HepG2 (cell line): ENCODE data around the gene TOB1. TPM values are rescaled to one million over a fixed set of nuclear protein-coding genes. Genes with fewer than 3 reads are reported as not detected.
A peak's percentile ranks its signal among the peaks of the same experiment; 100 is the strongest.

ENCODE experiments used
- ATF2 ChIP-seq: sonication (generic); formaldehyde crosslinking; IDR thresholded peaks from 2 replicates; pipeline ENCODE4 v1.4.0; 2020; ENCODE audit warnings: missing genetic modification reagents
- BORCS8-MEF2B ChIP-seq: sonication (generic); formaldehyde crosslinking; IDR thresholded peaks from 2 replicates; pipeline ENCODE4 v1.8.0; 2022; ENCODE audit warnings: mild to moderate bottlenecking, missing genetic modification reagents
- ETV5 ChIP-seq: IDR thresholded peaks from 2 replicates; pipeline ENCODE4 v1.6.1; 2018; ENCODE audit warnings: missing biosample characterization, missing genetic modification reagents, inconsistent platforms, borderline replicate concordance
- HNF1A ChIP-seq, 2 experiments: sonication (generic) in 1 of 2; formaldehyde crosslinking in 1 of 2; IDR thresholded peaks; 2 replicates each; pipeline versions ENCODE4 v1.4.0 to v1.6.1; 2016 to 2020; ENCODE audit warnings: borderline replicate concordance in 1 of 2, low read depth in 1 of 2, mild to moderate bottlenecking in 1 of 2, missing genetic modification reagents in 1 of 2
- HOXA9 ChIP-seq: sonication (generic); formaldehyde crosslinking; IDR thresholded peaks from 2 replicates; pipeline ENCODE4 v1.8.1; 2022; ENCODE audit warnings: missing genetic modification reagents, mild to moderate bottlenecking, moderate library complexity, borderline replicate concordance
- MIXL1 ChIP-seq: IDR thresholded peaks from 2 replicates; pipeline ENCODE4 v1.6.1; 2016
- PRPF4 ChIP-seq: fragments of 200-400 bp; formaldehyde crosslinking; IDR thresholded peaks from 2 replicates; pipeline ENCODE4 v1.6.1; 2016; ENCODE audit warnings: low read length, low read depth; ENCODE audit not compliant: poor library complexity, severe bottlenecking
- RELA ChIP-seq: sonication (generic); formaldehyde crosslinking; IDR thresholded peaks from 2 replicates; pipeline ENCODE4 v1.4.0; 2020; ENCODE audit warnings: missing genetic modification reagents
- RXRB ChIP-seq: IDR thresholded peaks from 2 replicates; pipeline ENCODE4 v1.6.1; 2016; ENCODE audit warnings: borderline replicate concordance, missing genetic modification reagents, missing compliant biosample characterization
- SRY ChIP-seq: sonication (generic); formaldehyde crosslinking; IDR thresholded peaks from 2 replicates; pipeline ENCODE4 v1.8.0; 2022; ENCODE audit warnings: mild to moderate bottlenecking, missing genetic modification reagents
- TAF1 ChIP-seq: sonication (generic); formaldehyde crosslinking; IDR thresholded peaks from 2 replicates; pipeline ENCODE4 v1.4.0; 2020; ENCODE audit warnings: missing genetic modification reagents
- TARDBP ChIP-seq: sonication (generic); formaldehyde crosslinking; IDR thresholded peaks from 2 replicates; pipeline ENCODE4 v1.8.0; 2022; ENCODE audit warnings: mild to moderate bottlenecking, missing genetic modification reagents
- TEAD3 ChIP-seq: optimal IDR thresholded peaks from 2 replicates; pipeline ENCODE3; 2016; ENCODE audit warnings: borderline replicate concordance
- ZFP62 ChIP-seq: sonication (generic); formaldehyde crosslinking; IDR thresholded peaks from 2 replicates; pipeline ENCODE4 v1.4.0; 2020; ENCODE audit warnings: missing genetic modification reagents
- ZIK1 ChIP-seq: sonication (generic); formaldehyde crosslinking; IDR thresholded peaks from 2 replicates; pipeline ENCODE4 v1.5.0; 2020; ENCODE audit warnings: mild to moderate bottlenecking, low read depth, missing genetic modification reagents, borderline replicate concordance
- ZNF142 ChIP-seq: sonication (generic); formaldehyde crosslinking; IDR thresholded peaks from 2 replicates; pipeline ENCODE4 v1.4.0; 2020; ENCODE audit warnings: missing genetic modification reagents
- ZNF788 ChIP-seq: sonication (generic); formaldehyde crosslinking; IDR thresholded peaks from 2 replicates; pipeline ENCODE4 v1.5.0; 2020; ENCODE audit warnings: mild to moderate bottlenecking, missing genetic modification reagents, borderline replicate concordance
- polyA plus RNA-seq, 8 experiments: library from polyadenylated mRNA; depleted of rRNA in 3 of 8; stranded (reverse) in 7 of 8; unstranded in 1 of 8; fragments of >200 nt; fragmentation: Illumina TruSeq in 4 of 8; extraction: Trizol in 4 of 8; gene quantifications; 2 replicates each; pipeline versions ENCODE4 v1.2.1 to v1.2.3, GENCODE V29; 2011 to 2016; ENCODE audit warnings: low read depth in 4 of 8, missing spikeins in 1 of 8, mixed read lengths in 1 of 8; ENCODE audit not compliant: insufficient read depth in 1 of 8
- total RNA-seq, 5 experiments: library from RNA; depleted of rRNA; stranded (reverse); fragments of >200 nt; fragmentation: Illumina TruSeq; extraction: Trizol; gene quantifications; 2 replicates each; pipeline ENCODE4 v1.2.3, GENCODE V29; 2016; ENCODE audit warnings: low read depth in 1 of 5

TOB1 gene
- total and polyA plus RNA-seq, 2 of the 13 experiments (the other 11 are each of a cell fraction or from before 2014, with no cell fraction given) = 21.9 to 57.7 TPM

GRCh38 chr17:50867363-50868139 is 1.4 kb upstream of the TOB1 start (continued):
- TF ChIP-seq PRPF4 (no peak), ZNF788 (peak; percentile 21; the same call in 1 of the 2 replicates), ZFP62 (CRISPR knock-in tag) (no peak), HOXA9 (CRISPR knock-in tag) (no peak; the same call in 1 of the 2 replicates), ETV5 (CRISPR knock-in tag) (peak; percentile 63; the same call in 1 of the 2 replicates), TEAD3 (peak; percentile 71), RELA (CRISPR knock-in tag) (peak; percentile 81; the same call in 1 of the 2 replicates), ATF2 (peak; percentile 67), MIXL1 (CRISPR knock-in tag) (peak; percentile 5; the same call in 1 of the 2 replicates), RXRB (peak; percentile 83; the same call in 1 of the 2 replicates), HNF1A (IDR thresholded peaks at IDR 0.05; ENCODE audit: low read depth) (0 out of 2 replicates have a peak, but pooled peaks have one; percentile 56), HNF1A (CRISPR knock-in tag; IDR thresholded peaks at IDR 0.05; ENCODE audit: borderline replicate concordance) (no peak; the same call in 1 of the 2 replicates), TARDBP (peak; percentile 50; the same call in 1 of the 2 replicates), SRY (CRISPR knock-in tag) (peak; percentile 71; the same call in 1 of the 2 replicates), ZNF142 (CRISPR knock-in tag) (no peak), TAF1 (CRISPR knock-in tag) (peak; percentile 83), BORCS8-MEF2B (CRISPR knock-in tag) (peak; percentile 28; the same call in 1 of the 2 replicates), ZIK1 (CRISPR knock-in tag) (no peak)
